CD4-positive, alpha-beta T cell (primary cell): Measurements from ENCODE around the gene HOXA11. TPM values are rescaled to one million over a fixed set of nuclear protein-coding genes. Genes with fewer than 3 reads are reported as not detected.

ENCODE experiments used
- ATAC-seq: fragments of 200-7000 bp; cut with Tn5 transposase; one replicate; pipeline ENCODE4 v1.10.0; 2022; ENCODE audit warnings: mild to moderate bottlenecking; ENCODE audit not compliant: poor library complexity
- CTCF ChIA-PET: fragments of 350-600 bp; sonication (Branson Sonifier 250); formaldehyde crosslinking; loops from one replicate; lab custom pipeline; 2021; ENCODE audit warnings: antibody characterized with exemption, inconsistent platforms; lab: Charles Lee
- POLR2A ChIA-PET: fragments of 350-600 bp; sonication (Branson Sonifier 250); formaldehyde crosslinking; loops from one replicate; lab custom pipeline; 2021; ENCODE audit warnings: antibody characterized with exemption, inconsistent platforms; lab: Charles Lee
- DNase-seq, 14 experiments: peaks; one replicate each; pipeline ENCODE4 v3.0.0-alpha.2; 2013 to 2020; ENCODE audit warnings: mixed read lengths in 2 of 14
- H3K27ac ChIP-seq, 2 donors: one replicate each; pipeline versions ENCODE4 v1.5.1 to v1.7.0; 2013; ENCODE audit warnings: low read length in 2 of 2, low read depth in 1 of 2, mild to moderate bottlenecking in 1 of 2
- H3K27me3 ChIP-seq, 2 experiments: 1 replicate in 1 of 2; 2 replicates in 1 of 2; pipeline versions ENCODE4 v1.6.1 to v1.7.0; 2013; ENCODE audit warnings: low read length in 2 of 2, control low read depth in 1 of 2, mild to moderate bottlenecking in 1 of 2, moderate library complexity in 1 of 2; ENCODE audit not compliant: insufficient read depth in 2 of 2, control insufficient read depth in 1 of 2
- H3K36me3 ChIP-seq: one replicate; pipeline ENCODE4 v1.6.1; 2013; ENCODE audit warnings: low read length, control low read depth; ENCODE audit not compliant: insufficient read depth
- H3K4me1 ChIP-seq: one replicate; pipeline ENCODE4 v1.6.1; 2013; ENCODE audit warnings: low read length, control low read depth; ENCODE audit not compliant: insufficient read depth
- H3K4me3 ChIP-seq: one replicate; pipeline ENCODE4 v1.5.1; 2013; ENCODE audit warnings: mild to moderate bottlenecking, low read length, moderate library complexity
- H3K9me3 ChIP-seq, 2 experiments: 1 replicate in 1 of 2; 2 replicates in 1 of 2; pipeline versions ENCODE4 v1.6.1 to v1.7.0; 2013; ENCODE audit warnings: low read length in 2 of 2, mild to moderate bottlenecking in 2 of 2, control low read depth in 1 of 2, moderate library complexity in 1 of 2; ENCODE audit not compliant: control insufficient read depth in 1 of 2, insufficient read depth in 1 of 2
- H3K27ac Mint-ChIP-seq: one replicate; pipeline ENCODE4 v1.8.0; 2020; ENCODE audit warnings: mixed read lengths
- H3K27me3 Mint-ChIP-seq: one replicate; pipeline ENCODE4 v1.8.0; 2021; ENCODE audit warnings: mixed read lengths
- H3K36me3 Mint-ChIP-seq: one replicate; pipeline ENCODE4 v1.8.0; 2021; ENCODE audit warnings: low read depth, mixed read lengths
- H3K4me1 Mint-ChIP-seq: one replicate; pipeline ENCODE4 v1.8.0; 2021; ENCODE audit warnings: low read depth, mixed read lengths
- H3K4me3 Mint-ChIP-seq: one replicate; pipeline ENCODE4 v1.8.0; 2020; ENCODE audit warnings: mild to moderate bottlenecking, mixed read lengths
- H3K9me3 Mint-ChIP-seq: one replicate; pipeline ENCODE4 v1.8.0; 2020; ENCODE audit warnings: mixed read lengths
- CTCF ChIP-seq: fragments of 200-600 bp; IDR thresholded peaks from one replicate; pipeline ENCODE4 v1.8.0; 2022; ENCODE audit warnings: antibody characterized with exemption, mild to moderate bottlenecking
- intact Hi-C, 2 experiments: fragments of 100-400 bp; cut with DNase I in 1 of 2; cut with micrococcal nuclease in 1 of 2; formaldehyde crosslinking; loops; one replicate each; pipeline versions ENCODE4 v1.15.1 to v1.9.0; 2023 to 2025; cut with DNase I, micrococcal nuclease
- total RNA-seq, 174 experiments: library from RNA in 2 of 174; stranded (reverse) in 2 of 174; gene quantifications; one replicate each; pipeline ENCODE4 v1.2.3 and lab custom pipeline; 2021 to 2026

The HOXA11 gene
- total RNA-seq, 2 experiments from 2014 or later, result not detected

- ChIA-PET POLR2A (no interaction called here), CTCF (interaction anchor here (1.6 kb wide), 1 partner anchor 15 kb away, joined by 5 read pairs; no protein-coding TSS in a partner anchor)
- H3K27me3 ChIP-seq, result peaks cover 47 to 80% of the 10 kb centered on the region in 2 experiments
- Mint-ChIP-seq H3K4me1 (peaks cover 10% of the 10 kb centered on the region), H3K36me3 (no peaks in the 10 kb centered on the region), H3K27ac (no peak overlapping the region), H3K27me3 (peaks cover 81% of the 10 kb centered on the region), H3K4me3 (no peak overlapping the region), H3K9me3 (no peaks in the 10 kb centered on the region)
- H3K4me3 ChIP-seq, result no peak overlapping the region
- H3K27ac ChIP-seq, result no peak overlapping the region
- no peak for DNase-seq
- no peak for ATAC-seq
- intact Hi-C loops, result no loop called here
- H3K9me3 ChIP-seq, result peaks cover 0 to 47% of the 10 kb centered on the region in 2 experiments
- H3K36me3 ChIP-seq, result no peaks in the 10 kb centered on the region
- TF ChIP-seq CTCF, result no peak
- peaks cover 16% of the 10 kb centered on the region for H3K4me1 ChIP-seq
These were observed 39.7 kb downstream of the HOXA11 start for GRCh38 chr7:27145165-27145913.

DNA sequence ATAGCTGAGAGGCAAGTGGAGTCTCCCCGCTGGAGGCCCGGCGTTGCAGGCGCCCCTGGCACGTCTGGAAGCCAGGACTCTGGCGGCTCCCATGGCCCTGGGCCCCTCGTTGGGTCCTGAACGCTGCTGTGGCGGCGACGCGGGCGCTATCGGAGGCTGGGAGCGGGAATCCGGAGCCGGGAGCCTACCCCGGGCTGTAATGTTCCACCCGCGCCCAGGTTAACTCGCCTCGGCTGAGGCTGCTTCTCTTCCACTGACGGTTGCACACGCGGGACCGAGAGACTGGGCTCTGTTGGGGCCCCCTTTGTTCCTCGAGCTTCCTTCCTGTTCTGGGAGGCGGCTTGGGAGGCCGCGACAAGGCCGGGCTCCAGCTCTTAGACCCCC is 40.3 kb downstream of the HOXA11 start:
- no peak overlapping the region for H3K27ac Mint-ChIP-seq
- H3K4me1 Mint-ChIP-seq, result peaks cover 8% of the 10 kb centered on the region
- intact Hi-C loops, result no loop called here
- no peaks in the 10 kb centered on the region for H3K9me3 Mint-ChIP-seq
- H3K27me3 ChIP-seq, result peaks cover 42 to 75% of the 10 kb centered on the region in 2 experiments
- H3K27me3 Mint-ChIP-seq, result peaks cover 78% of the 10 kb centered on the region
- H3K36me3 ChIP-seq, result no peaks in the 10 kb centered on the region
- DNase-seq (peak in 1 of 14 experiments; percentile 25), ATAC-seq (no peak)
- no peak overlapping the region for H3K4me3 ChIP-seq
- H3K4me1 ChIP-seq, result peaks cover 13% of the 10 kb centered on the region
- no peak for TF ChIP-seq CTCF
- H3K27ac ChIP-seq, result no peak overlapping the region
- H3K4me3 Mint-ChIP-seq, result no peak overlapping the region
- no peaks in the 10 kb centered on the region for H3K36me3 Mint-ChIP-seq
- POLR2A ChIA-PET, result no interaction called here
- CTCF ChIA-PET, result no interaction called here
- H3K9me3 ChIP-seq, result peaks cover 0 to 44% of the 10 kb centered on the region in 2 experiments

DNA sequence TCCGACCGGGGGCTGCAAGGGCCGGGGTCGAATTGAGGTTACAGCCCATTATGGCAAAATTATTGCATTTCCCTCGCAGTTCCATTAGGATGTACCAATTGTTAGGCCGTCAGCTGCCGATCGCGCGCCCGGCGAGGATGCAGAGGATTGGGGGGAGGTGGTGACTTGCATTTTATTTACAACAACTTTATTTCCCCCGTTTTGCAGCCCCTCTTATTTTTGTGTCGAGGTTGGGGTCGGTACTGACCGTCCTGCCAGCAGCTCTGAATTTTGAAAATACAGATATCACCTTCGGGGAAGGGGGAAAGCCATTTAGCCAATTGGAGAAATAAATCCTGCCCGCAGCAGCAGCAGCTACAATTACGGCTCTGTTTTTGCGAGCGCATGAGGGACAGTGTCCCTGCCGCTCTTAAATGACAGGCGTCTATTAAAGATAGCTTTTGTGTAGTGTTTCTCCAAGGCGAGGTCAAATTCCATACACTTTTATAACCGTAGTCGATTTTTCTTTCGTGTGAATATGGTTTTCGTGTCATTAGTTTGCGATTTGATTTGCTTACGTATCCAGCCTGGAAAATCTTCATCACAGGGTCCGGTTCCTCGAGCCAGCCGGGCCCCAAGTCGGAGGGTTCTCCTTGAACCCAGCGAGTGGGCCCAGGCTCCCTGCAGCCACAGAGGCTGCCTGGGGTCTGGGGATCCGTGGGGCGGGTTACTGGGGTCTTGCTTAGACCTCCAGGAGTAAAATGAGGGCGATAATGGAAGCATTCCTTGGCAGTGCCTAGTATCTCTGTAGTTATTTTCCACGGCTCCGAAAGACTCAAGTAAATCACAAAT is 40.9 kb downstream of the HOXA11 start:
- Mint-ChIP-seq H3K4me3 (no peak overlapping the region), H3K36me3 (no peaks in the 10 kb centered on the region), H3K27ac (no peak overlapping the region), H3K27me3 (peaks cover 72% of the 10 kb centered on the region), H3K4me1 (peaks cover 8% of the 10 kb centered on the region), H3K9me3 (no peaks in the 10 kb centered on the region)
- H3K9me3 ChIP-seq, result peaks cover 0 to 44% of the 10 kb centered on the region in 2 experiments
- H3K4me3 ChIP-seq, result no peak overlapping the region
- intact Hi-C loops, result no loop called here
- H3K27me3 ChIP-seq, result peaks cover 38 to 69% of the 10 kb centered on the region in 2 experiments
- no peak for DNase-seq
- no peak for ATAC-seq
- no peak overlapping the region for H3K27ac ChIP-seq
- peaks cover 13% of the 10 kb centered on the region for H3K4me1 ChIP-seq
- POLR2A ChIA-PET, result no interaction called here
- no peaks in the 10 kb centered on the region for H3K36me3 ChIP-seq
- no peak for TF ChIP-seq CTCF
- CTCF ChIA-PET, result interaction anchor here (0.7 kb wide), 1 partner anchor 54 kb away, joined by 3 read pairs; no protein-coding TSS in a partner anchor
